HEK293 (cell line): ENCODE results near the gene CCHCR1.

Experiments
- ATF2 ChIP-seq: fragments of 450-650 bp; formaldehyde crosslinking; IDR thresholded peaks from 2 replicates; pipeline ENCODE4 v1.5.1; 2016; ENCODE audit warnings: missing biosample characterization, missing genetic modification characterization, low read depth
- CTCF ChIP-seq: fragments of 450-650 bp; formaldehyde crosslinking; IDR thresholded peaks from 2 replicates; pipeline ENCODE4 v1.5.1; 2016; ENCODE audit warnings: missing biosample characterization, missing genetic modification characterization
- FEZF1 ChIP-seq: fragments of 450-650 bp; formaldehyde crosslinking; IDR thresholded peaks from 2 replicates; pipeline ENCODE4 v1.5.1; 2016; ENCODE audit warnings: missing biosample characterization, missing genetic modification characterization
- GLIS1 ChIP-seq: fragments of 450-650 bp; formaldehyde crosslinking; IDR thresholded peaks from 2 replicates; pipeline ENCODE4 v1.5.1; 2016; ENCODE audit warnings: missing biosample characterization, missing genetic modification characterization
- SALL2 ChIP-seq: fragments of 450-650 bp; formaldehyde crosslinking; IDR thresholded peaks from 2 replicates; pipeline ENCODE4 v1.5.0; 2017; ENCODE audit warnings: missing biosample characterization, mild to moderate bottlenecking, missing genetic modification characterization, borderline replicate concordance
- WT1 ChIP-seq: fragments of 450-650 bp; formaldehyde crosslinking; IDR thresholded peaks from 2 replicates; pipeline ENCODE4 v1.5.1; 2016; ENCODE audit warnings: missing biosample characterization, missing genetic modification characterization
- ZNF121 ChIP-seq: fragments of 450-650 bp; formaldehyde crosslinking; IDR thresholded peaks from 2 replicates; pipeline ENCODE4 v1.5.1; 2016; ENCODE audit warnings: missing biosample characterization, missing genetic modification characterization
- ZNF174 ChIP-seq: fragments of 450-650 bp; formaldehyde crosslinking; IDR thresholded peaks from 2 replicates; pipeline ENCODE4 v1.5.0; 2017; ENCODE audit warnings: missing biosample characterization, mild to moderate bottlenecking, missing genetic modification characterization
- ZNF362 ChIP-seq: fragments of 450-650 bp; formaldehyde crosslinking; IDR thresholded peaks from 2 replicates; pipeline ENCODE4 v1.5.1; 2016; ENCODE audit warnings: missing biosample characterization, missing genetic modification characterization
- ZNF398 ChIP-seq: fragments of 450-650 bp; formaldehyde crosslinking; IDR thresholded peaks from 2 replicates; pipeline ENCODE4 v1.5.1; 2017; ENCODE audit warnings: missing biosample characterization, missing genetic modification characterization
- ZNF416 ChIP-seq: fragments of 450-650 bp; formaldehyde crosslinking; IDR thresholded peaks from 2 replicates; pipeline ENCODE4 v1.5.1; 2016; ENCODE audit warnings: missing biosample characterization, missing genetic modification characterization
- ZNF426 ChIP-seq: fragments of 450-650 bp; formaldehyde crosslinking; IDR thresholded peaks from 2 replicates; pipeline ENCODE4 v1.5.1; 2017; ENCODE audit warnings: missing biosample characterization, missing genetic modification characterization, mild to moderate bottlenecking, inconsistent platforms, moderate library complexity
- ZNF513 ChIP-seq: fragments of 450-650 bp; IDR thresholded peaks from 2 replicates; pipeline ENCODE4 v1.5.1; 2018; ENCODE audit warnings: missing biosample characterization, missing genetic modification characterization
- ZNF596 ChIP-seq: fragments of 450-650 bp; IDR thresholded peaks from 2 replicates; pipeline ENCODE4 v1.5.0; 2018; ENCODE audit warnings: missing biosample characterization, mild to moderate bottlenecking, missing genetic modification characterization, moderate library complexity
- ZNF610 ChIP-seq: fragments of 450-650 bp; formaldehyde crosslinking; IDR thresholded peaks from 2 replicates; pipeline ENCODE4 v1.5.1; 2016; ENCODE audit warnings: missing biosample characterization, missing genetic modification characterization, borderline replicate concordance
- ZNF624 ChIP-seq: fragments of 450-650 bp; formaldehyde crosslinking; IDR thresholded peaks from 2 replicates; pipeline ENCODE4 v1.5.1; 2017; ENCODE audit warnings: missing biosample characterization, missing genetic modification characterization
- ZNF645 ChIP-seq: fragments of 450-650 bp; formaldehyde crosslinking; IDR thresholded peaks from 2 replicates; pipeline ENCODE4; 2016; ENCODE audit warnings: missing biosample characterization, missing genetic modification characterization
- ZNF660 ChIP-seq: fragments of 450-650 bp; IDR thresholded peaks from 2 replicates; pipeline ENCODE4 v1.5.1; 2018; ENCODE audit warnings: missing biosample characterization, mild to moderate bottlenecking, missing genetic modification characterization
- ZNF76 ChIP-seq: fragments of 450-650 bp; formaldehyde crosslinking; IDR thresholded peaks from 2 replicates; pipeline ENCODE4; 2016; ENCODE audit warnings: low read depth, missing biosample characterization, missing genetic modification characterization, borderline replicate concordance
- ZNF768 ChIP-seq: fragments of 450-650 bp; formaldehyde crosslinking; IDR thresholded peaks from 2 replicates; pipeline ENCODE4 v1.5.1; 2018; ENCODE audit warnings: missing biosample characterization, mild to moderate bottlenecking, missing genetic modification characterization
- ZNF791 ChIP-seq: fragments of 450-650 bp; formaldehyde crosslinking; IDR thresholded peaks from 2 replicates; pipeline ENCODE4 v1.5.1; 2016; ENCODE audit warnings: missing biosample characterization, missing genetic modification characterization
- ZNF792 ChIP-seq: fragments of 450-650 bp; formaldehyde crosslinking; IDR thresholded peaks from 2 replicates; pipeline ENCODE4 v1.5.1; 2016; ENCODE audit warnings: missing biosample characterization, missing genetic modification characterization
- ZSCAN16 ChIP-seq: fragments of 450-650 bp; formaldehyde crosslinking; IDR thresholded peaks from 2 replicates; pipeline ENCODE4 v1.5.1; 2016; ENCODE audit warnings: missing biosample characterization, missing genetic modification characterization
- TF ChIP-seq, protein P1 (sequence below): fragments of 450-650 bp; formaldehyde crosslinking; IDR thresholded peaks from 2 replicates; pipeline ENCODE4 v1.5.1; 2016; ENCODE audit warnings: missing biosample characterization, missing genetic modification characterization, low read depth
- TF ChIP-seq, protein P2 (sequence below): fragments of 450-650 bp; formaldehyde crosslinking; IDR thresholded peaks from 2 replicates; pipeline ENCODE4 v1.5.1; 2016; ENCODE audit warnings: missing biosample characterization, missing genetic modification characterization, borderline replicate concordance

CCHCR1 gene

DNA sequence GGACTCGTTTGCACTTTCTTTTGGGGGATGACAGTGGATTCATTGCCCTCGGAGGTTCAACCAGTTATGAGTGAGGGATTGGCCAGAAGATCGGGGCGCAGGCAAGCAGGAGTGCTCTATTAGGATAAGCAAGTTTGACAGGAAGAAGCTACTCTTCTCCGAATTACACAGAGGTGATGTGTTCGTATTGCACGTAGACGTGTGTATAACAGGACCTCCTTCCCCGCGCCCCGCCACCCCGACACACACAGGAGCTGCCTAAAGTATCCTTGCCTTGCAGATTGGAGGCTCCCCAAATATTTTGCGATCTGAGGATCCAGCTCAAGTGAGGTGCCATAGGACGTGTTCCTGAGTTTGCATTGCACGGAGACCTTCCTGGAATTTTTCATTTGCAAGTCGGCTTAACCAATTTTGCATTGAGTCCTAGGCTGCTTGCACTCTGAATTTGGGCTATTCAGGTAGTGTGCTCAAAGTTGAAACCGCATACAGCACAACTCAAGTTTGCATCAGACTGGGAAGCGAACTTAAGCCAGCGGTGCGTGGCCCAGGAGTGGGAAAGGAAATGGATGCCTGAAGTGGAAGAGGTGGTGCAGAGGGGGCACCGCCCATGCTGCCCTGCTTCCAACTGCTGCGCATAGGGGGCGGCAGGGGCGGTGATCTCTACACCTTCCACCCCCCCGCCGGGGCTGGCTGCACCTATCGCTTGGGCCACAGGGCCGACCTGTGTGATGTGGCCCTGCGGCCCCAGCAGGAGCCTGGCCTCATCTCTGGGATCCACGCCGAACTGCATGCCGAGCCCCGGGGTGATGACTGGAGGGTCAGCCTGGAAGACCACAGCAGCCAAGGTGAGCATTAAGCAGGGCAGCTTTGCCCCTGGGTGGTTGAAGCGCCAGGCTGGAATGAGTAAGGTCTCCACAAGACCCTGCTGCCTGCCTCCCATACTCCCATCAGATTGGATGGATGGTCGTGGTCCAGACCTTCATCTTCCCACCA, 1.6 kb upstream of the CCHCR1 start (continued):
- TF ChIP-seq ZNF645 (tag by site-specific recombination) (no peak), ZNF513 (tag by site-specific recombination) (no peak), ATF2 (no peak), ZNF660 (tag by site-specific recombination) (0 out of 2 replicates have a peak, but pooled peaks have one; percentile 18), ZSCAN16 (tag by site-specific recombination) (no peak), ZNF596 (tag by site-specific recombination) (no peak), ZNF174 (tag by site-specific recombination) (no peak), GLIS1 (tag by site-specific recombination) (no peak), SALL2 (tag by site-specific recombination) (no peak), ZNF416 (tag by site-specific recombination) (no peak), ZNF121 (tag by site-specific recombination) (no peak), ZNF610 (tag by site-specific recombination) (no peak), ZNF792 (tag by site-specific recombination) (no peak), ZNF76 (tag by site-specific recombination) (peak; percentile 51; the same call in 1 of the 2 replicates), ZNF791 (no peak), ZNF768 (tag by site-specific recombination) (no peak), WT1 (tag by site-specific recombination) (no peak), ZNF362 (tag by site-specific recombination) (no peak), ZNF624 (tag by site-specific recombination) (no peak), ZNF398 (tag by site-specific recombination) (peak; percentile 84), FEZF1 (tag by site-specific recombination) (no peak), ZNF426 (no peak), CTCF (tag by site-specific recombination) (peak; percentile 87)
- TF ChIP-seq, protein P1, sequence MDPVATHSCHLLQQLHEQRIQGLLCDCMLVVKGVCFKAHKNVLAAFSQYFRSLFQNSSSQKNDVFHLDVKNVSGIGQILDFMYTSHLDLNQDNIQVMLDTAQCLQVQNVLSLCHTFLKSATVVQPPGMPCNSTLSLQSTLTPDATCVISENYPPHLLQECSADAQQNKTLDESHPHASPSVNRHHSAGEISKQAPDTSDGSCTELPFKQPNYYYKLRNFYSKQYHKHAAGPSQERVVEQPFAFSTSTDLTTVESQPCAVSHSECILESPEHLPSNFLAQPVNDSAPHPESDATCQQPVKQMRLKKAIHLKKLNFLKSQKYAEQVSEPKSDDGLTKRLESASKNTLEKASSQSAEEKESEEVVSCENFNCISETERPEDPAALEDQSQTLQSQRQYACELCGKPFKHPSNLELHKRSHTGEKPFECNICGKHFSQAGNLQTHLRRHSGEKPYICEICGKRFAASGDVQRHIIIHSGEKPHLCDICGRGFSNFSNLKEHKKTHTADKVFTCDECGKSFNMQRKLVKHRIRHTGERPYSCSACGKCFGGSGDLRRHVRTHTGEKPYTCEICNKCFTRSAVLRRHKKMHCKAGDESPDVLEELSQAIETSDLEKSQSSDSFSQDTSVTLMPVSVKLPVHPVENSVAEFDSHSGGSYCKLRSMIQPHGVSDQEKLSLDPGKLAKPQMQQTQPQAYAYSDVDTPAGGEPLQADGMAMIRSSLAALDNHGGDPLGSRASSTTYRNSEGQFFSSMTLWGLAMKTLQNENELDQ (tag by site-specific recombination), result no peak
- TF ChIP-seq, protein P2, sequence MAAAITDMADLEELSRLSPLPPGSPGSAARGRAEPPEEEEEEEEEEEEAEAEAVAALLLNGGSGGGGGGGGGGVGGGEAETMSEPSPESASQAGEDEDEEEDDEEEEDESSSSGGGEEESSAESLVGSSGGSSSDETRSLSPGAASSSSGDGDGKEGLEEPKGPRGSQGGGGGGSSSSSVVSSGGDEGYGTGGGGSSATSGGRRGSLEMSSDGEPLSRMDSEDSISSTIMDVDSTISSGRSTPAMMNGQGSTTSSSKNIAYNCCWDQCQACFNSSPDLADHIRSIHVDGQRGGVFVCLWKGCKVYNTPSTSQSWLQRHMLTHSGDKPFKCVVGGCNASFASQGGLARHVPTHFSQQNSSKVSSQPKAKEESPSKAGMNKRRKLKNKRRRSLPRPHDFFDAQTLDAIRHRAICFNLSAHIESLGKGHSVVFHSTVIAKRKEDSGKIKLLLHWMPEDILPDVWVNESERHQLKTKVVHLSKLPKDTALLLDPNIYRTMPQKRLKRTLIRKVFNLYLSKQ (tag by site-specific recombination), result no peak
